SU-DHL-6 (cell line): ENCODE results near the gene GRIN2A.

Experiments
- CTCF ChIP-seq: fragments of 200-600 bp; sonication (generic); IDR thresholded peaks from one replicate; pipeline ENCODE4 v1.5.1; 2017; ENCODE audit warnings: antibody characterized with exemption, mild to moderate bottlenecking, low read length, moderate library complexity; ENCODE audit not compliant: insufficient read depth, poor library complexity, severe bottlenecking
- EZH2phosphoT487 ChIP-seq: fragments of 200-600 bp; sonication (generic), shearing (Covaris generic); conservative IDR thresholded peaks from 2 replicates; pipeline ENCODE4 v1.6.1; 2018; ENCODE audit warnings: mild to moderate bottlenecking, antibody characterized with exemption, low read length, moderate library complexity, mixed read lengths

GRCh38 chr16:10093576-10093975 lies 88.7 kb downstream of the GRIN2A start:
- TF ChIP-seq CTCF (no peak), EZH2phosphoT487 (no peak)
